Stimulated activated CD4-positive, alpha-beta T cell treated with anti-CD3 and anti-CD28 coated beads, TNF-alpha, amount 100 ng/mL, for 24 hours (primary cell): ENCODE measurements around the gene GOT2.
"Not testable (repeated sequence)": the region's sequence is repeated elsewhere in the genome, so short reads cannot be mapped to it uniquely, and the experiment has no call there.

Experiments used
- DNase-seq, 3 experiments: peaks; one replicate each; pipeline ENCODE4 v3.0.0-alpha.2; 2020; ENCODE audit warnings: low read depth in 3 of 3

The GOT2 gene

DNA sequence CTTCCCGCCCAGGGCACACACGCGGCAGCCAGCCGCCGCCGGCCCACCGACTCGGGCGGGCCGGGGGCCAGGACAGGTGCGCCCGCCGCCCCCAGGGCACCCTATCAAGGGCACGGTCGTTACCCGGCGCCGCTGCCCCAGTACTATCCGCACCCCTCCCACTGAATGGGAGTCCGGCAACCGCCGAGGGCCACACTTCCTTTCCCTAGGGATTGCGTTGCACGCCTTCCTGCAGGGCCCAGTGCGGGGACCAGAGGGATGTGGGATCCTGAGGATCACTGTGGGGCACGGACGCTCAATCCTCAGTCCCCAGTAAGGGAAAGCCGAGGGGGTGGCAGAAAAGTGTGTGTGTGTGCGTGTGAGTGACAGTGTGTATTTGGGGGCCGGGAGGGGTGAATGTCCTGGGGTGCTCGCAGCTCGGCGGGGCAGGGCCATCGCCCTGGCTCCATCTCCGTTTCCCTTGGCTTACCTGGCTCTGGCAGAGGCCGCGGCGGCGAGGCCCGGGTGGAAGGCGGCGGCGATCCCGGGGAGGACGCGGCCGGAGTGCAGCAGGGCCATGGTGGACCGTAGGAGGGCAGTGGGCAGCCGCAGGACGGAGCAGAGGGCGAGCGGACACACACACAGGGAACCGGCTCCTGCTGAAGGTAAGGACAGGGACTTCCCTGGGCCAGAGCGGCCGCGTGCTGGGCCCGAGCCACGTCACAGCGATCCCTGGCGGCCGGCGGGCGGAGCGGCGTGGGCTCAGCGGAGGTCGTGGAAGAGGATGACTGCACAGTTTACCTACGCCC is at the start of gene GOT2:
Gene GOT2 (minus strand): TSS at position 646 of the 788 bp plus-strand sequence. CDS start 88 bp downstream, at position 558.
- DNase-seq, result peak; percentile 57 to 82 (median 66)

DNA sequence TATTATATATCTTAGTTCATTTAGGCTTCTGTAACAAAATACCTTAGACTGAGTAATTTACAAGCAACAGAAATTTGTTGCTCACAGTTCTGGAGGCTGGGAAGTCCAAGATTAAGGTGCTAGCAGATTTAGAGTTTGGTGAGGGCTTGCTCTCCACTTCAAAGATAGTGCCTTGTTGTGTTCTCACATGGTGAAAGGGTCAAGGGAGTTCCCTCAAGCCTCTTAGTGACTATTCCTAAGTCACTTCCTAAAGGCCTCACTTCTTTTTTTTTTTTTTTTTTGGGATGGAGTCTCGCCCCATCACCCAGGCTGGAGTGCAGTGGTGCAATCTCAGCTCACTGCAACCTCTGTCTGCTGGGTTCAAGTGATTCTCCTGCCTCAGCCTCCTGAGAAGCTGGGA is 45.2 kb upstream of the GOT2 start:
- not testable (repeated sequence) for DNase-seq

DNA sequence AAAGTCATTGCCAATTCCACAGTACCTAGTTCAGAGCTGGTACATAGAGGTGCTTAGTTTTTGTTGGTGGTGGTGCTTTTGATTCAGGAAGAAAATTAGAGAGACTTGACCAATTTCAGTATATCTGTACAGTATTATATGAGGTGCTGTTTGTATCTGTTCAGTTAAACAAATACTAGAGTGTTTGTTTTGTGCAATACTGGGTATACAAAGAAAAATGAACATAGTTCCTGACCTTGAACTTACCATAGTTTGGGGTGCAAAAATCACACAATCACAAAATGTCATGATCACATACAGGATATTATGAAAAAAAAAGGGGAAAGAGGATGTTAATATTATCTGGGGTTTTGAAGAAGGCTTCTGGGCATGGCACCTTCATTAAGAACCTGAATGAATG is 39.8 kb upstream of the GOT2 start:
- DNase-seq, result no peak

DNA sequence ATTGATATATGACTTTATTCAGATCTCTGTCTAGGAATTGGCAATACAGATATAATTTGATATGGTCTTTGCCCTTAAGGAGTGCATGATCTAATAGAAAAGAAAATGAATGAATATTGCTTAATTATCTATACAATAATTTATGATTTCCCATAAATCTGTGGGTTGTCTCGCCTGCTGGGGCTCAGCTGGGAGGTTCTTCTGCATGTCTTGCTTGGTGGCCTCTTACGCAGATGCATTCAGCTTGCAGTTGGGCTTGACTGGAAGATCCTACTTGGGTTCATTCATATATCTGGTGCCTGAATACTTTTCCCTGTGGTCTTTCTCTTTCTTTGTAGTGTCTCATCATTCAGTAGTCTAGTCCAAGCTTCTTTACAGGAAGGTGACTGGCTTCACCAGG is 34.0 kb upstream of the GOT2 start:
- no peak for DNase-seq

DNA sequence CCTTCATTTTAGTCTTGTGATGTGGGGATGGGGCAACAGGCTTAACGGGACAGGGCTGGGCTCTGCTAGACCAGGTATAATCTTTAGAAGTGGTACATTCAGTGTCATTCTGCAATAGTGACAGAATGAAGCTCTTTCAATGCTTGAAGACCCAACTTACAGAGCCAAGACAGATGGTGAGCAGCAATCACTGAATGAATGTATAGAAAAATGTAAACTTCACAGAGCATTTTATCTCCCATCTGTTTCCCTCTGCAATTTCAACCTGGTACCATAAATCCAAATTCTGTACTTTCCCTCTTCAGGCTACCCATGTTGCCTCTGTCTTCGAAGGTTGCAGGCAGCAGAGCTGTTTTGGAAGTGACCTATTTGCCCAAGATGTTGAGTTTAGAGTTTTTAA is 33.5 kb upstream of the GOT2 start:
- no peak for DNase-seq

DNA sequence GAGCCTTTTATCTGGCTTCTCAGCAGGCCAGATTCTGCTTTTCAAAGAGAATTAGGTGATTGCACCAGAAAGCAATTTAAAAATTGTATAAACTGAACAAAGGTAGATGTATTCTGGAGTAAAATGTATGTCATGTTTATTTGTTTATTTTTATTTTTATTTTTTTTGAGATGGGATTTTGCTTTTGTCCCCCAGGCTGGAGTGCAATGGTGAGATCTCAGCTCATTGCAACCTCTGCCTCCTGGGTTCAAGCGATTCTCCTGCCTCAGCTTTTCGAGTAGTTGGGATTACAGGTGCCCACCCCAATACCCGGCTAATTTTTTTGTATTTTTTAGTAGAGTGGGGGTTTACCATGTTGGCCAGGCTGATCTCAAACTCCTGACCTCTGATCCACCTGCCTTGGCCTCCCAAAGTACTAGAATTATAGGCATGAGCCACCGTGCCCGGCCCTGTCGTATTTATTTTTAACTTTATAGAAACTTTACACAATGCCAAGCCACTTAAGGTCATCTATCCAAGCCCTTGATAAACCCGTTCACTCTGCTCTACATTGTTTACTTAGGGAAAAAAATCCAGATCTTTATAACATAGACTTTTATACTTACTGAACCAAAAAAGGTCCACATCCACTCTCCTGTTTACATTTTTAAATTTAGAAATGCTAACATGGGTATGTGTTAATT is 22.7 kb upstream of the GOT2 start:
- no peak for DNase-seq

DNA sequence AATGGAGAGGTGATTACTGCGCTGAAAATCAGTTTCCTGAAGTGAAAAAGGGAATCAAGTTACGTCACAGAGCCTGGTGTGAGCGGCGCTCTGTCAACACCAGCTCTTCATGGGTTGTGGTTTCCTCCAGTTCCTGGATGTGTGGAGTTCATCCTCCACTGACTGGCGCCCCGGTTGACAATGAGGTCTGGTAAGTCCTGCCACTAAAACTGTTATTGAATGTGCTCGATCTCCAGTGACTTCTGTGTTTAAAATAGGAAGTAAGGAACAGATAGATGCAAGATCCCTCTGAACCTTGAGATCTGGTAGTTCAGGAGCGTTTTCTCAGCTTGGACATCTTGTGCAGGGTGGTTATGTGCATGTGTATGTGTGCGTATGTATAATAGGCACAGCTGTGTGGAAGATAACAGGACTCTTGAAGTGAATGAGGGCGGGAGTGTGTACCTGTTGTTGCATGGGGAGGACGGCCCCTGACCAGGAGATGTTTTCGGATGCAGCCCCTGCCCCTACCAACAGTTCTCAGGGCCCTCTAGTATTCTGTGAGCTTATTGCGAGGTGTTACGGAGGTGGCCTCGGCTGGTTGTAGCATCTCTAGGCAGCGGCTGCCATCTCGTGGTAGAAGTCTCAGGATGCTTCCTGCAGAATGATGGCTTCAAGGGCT is 22.0 kb upstream of the GOT2 start:
- peak; percentile 46 to 75 (median 67) for DNase-seq

DNA sequence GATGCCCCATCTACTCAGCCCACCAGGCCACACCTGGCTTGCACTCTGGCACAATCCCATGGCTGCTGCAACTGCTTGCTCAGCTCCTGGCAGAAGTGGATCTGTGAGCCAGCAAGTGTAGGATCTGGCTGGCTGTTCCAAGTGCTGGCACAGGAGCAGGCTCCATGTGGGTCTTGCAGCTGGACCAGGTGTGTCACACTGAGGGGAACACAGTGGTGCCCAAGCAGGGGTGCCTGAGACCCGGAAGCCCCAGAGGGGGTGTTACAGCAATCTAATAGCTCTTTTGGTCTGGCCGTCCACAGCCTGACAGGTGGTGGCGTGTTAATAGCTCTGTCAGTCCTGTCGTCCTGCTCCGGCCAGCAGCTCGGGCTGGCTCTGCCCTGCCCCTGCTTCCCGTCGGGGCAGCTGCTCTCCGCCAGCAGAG is 19.6 kb upstream of the GOT2 start:
- no peak for DNase-seq

DNA sequence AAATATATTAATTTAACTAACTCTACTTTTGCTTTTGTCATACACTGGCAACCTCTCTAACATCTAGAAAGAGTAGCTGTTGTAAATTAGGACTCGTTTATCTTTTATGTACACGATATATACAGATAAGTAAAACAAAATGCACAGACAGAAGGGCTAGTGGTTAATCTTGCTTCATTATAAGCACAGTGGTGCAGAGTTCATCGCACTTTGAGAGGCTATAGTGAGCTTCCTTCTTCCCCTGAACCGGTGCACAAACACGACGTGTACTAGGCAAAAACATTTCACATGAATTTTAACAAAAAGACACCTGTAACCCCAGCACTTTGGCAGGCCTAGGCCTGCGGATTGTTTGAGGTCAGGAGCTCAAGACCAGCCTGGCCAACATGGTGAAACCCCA is 10.4 kb upstream of the GOT2 start:
- no peak for DNase-seq

DNA sequence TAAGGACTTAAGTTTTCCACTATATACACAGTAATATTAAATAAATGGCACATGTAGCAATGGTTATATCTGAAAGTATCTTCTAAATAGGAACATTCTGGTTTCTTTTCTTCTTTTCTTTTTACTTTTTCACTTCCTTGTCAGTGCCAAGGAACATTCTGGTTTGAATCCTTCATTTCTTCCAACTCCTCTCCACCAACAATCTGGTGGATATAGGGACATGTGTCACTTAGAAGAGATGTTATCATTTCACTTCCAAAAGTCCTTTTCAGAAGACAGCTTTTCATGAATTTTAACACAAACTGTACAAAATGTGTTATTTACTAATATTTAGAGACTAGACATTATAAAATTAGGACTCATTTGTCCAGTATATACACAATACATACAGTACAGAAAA is 7.9 kb upstream of the GOT2 start:
- no peak for DNase-seq

DNA sequence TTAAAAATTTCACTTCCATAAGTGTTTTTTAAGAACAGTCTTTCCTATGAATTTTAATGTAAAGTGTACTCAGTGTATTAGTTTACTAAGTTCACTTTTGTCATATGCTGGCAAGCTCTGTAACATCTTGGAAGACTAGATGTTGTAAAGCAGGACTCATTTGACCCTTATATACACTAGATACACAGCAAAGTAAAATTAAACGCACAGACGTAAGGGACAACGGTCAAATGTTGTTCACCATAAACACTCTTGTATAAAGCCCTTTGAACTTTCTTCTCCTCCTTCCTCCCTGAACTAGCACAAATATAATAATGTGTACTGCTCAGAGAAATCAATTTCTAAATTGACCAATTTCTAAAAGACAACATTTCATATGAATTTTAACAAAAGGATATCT is 7.0 kb upstream of the GOT2 start:
- DNase-seq, result no peak

DNA sequence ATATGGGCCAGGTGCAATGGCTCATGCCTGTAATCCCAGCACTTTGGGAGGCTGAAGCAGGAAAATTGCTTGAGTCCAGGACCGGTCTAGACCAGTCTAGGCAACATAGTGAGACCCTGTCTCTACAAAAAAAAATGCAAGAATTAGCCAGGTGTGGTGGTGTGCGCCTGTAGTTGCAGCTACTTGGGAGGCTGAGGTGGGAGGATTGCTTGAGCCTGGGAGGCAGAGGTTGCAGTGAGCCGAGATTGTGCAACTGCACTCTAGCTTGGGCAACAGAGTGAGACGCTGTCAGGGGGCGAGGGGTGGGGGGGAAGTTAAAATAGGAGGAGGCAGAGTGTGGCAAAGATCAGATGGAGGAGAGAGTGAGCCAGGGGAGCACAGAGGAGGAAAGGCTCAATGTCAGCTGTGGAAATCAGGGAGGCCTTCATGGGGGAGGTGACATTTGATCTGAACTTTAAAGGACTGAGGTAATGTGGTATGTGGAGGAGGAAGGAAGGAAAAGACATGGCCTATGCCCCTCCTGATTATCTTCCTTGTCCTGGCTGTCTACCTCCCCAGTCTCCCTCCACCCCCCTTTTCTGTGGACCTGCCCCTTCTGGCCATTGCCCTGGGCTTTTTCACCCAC is 4.7 kb upstream of the GOT2 start:
- DNase-seq, result no peak

DNA sequence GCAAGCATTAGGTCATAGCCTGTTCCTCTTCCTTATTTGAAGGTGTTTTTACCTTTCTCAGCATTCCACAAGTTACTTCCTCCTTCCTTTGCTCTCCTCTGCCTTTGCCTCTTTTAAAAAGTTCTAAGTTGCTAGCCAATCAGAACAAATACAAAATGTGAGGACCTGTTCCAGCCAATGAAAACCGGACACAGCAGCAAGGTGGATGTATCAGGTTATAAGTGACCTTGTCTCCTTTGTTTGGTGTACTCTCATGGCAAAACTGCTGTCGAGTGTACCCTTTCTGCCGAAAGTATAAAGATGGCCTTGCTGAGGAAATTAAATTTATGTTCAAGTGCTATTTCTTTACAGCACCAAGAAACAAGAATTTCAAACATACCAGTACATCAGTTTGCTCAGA is 2.2 kb upstream of the GOT2 start:
- not testable (repeated sequence) for DNase-seq

DNA sequence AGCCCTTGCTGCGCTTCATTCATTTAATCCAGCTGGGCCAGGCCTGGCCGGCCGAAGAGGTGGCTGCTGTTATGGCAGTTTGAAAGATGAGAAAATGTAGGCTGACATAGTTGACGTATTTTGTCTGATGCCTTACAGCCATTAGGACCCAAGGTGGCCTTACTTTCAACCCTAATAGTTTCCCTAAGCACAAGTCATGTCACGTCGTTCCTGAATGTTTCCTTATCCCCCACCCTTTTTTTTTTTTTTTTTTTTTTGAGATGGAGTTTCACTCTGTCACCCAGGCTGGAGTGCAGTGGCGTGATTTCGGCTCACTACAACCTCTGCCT is 307 bp upstream of the GOT2 start:
- DNase-seq, result no peak

DNA sequence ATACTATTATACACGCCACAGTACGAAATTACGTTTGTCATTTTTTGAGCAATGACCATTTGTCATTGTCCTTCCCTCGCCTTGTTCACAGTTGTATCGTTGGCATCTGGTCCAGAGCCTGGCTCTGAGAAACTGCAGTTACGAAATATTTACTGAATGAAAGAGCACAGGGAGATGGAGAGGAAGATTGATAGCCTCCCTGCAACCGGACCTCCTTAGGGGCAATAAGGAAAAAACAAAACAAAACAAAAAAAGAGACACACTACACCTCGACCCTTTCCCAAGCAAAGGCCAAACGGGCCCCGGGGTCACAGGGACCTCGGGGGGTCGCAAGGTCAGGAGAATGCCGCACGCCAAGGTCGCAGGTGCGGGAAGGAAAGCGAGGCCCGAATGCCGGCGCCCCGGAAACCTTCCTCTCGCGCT is 857 bp downstream of the GOT2 start:
- no peak for DNase-seq

DNA sequence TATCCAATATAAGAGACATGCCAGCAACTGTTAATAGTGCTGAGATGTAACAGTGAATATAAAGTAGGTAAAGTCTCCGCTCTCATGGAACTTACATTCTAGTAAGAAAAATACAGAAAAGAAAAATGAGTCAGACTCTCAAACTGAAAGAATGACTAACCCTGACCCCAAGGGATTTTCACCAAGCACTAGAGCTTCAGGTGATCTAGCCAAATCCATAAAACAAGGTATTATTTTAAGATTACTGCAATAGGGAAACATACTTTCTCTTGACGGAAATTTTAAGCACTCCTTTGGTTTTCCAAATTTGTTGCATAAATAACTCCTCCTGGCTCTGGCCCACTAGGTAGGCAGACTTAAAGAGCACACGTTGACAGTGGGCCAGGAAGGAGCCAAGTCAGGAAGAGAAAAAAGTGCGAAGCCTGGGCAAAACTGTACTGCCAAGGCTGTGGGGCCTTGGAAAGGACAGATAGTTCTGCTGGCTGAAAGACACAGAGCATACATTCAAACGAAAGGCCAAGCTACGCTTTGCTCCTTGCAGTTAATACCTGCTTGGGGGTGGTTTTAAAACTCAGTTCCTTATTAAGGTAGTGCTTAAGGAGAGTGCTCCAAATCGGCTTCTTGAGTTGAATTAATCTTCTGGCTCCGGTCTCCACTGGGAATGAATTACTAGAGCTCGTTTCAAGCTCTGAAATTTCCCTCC is 1.4 kb downstream of the GOT2 start:
- no peak for DNase-seq

DNA sequence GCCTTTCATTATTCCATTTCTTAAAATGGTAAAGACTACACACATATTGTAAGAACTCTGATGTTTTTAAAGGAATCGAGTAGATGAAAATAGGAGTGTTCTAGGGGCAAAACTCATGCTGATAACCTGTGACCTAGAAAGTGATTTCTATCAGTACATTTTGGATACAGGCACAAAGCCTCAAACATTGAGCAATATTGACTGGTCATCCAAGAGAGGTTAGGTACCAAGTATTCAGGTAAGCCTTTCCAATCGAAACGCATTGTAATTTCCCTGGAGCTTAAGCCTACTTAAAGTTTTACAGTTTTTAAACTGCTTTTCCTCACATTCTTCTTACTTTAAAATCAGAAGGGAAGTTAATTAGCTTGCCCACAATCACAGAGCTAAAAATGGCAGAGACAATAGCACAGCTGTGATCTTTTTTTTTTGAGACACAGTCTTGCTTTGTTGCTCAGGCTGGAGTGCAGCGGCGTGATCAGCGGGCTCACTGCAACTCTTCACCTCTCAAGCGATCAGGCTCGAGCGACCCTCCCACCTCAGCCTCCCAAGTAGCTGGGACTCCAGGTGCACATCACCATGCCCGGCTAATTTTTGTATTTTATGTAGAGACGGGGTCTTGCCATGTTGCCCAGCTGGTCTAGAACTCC is 3.3 kb downstream of the GOT2 start:
- DNase-seq, result no peak

DNA sequence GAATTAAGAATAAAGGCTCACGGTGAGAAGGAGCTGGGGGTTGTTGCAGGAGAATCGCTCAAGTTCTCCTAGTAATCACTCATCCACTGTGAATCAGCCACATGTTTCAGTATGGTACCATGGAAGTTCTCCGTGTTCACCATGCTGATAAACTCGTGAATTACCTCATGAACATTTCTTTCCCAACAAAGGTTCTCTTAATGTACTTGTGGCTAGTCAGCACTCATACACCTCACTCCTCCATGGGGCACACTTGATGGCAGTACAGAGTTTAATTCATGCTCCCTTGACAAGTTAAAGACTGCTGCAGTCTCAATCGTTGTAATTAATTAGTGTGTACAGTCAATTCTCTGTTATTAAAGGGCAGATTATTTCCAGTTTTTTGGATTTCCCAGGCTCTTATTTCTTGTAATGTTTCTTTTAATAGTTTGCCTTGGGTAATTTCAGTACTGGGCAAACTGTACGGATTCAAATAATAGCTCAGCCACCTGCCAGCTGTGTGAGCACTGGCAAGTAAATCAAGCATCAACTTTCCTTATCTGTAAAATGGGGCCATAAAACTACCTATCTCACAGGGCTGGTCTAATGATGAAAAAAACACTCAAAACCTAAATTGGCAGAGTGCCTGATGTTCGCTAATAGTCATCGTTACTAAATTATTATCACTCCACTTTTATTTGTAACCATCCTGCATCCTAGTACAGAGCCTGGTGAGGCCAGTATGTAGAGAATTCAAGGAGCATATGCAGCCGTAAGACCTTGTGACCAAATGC is 6.1 kb downstream of the GOT2 start:
- DNase-seq, result no peak

DNA sequence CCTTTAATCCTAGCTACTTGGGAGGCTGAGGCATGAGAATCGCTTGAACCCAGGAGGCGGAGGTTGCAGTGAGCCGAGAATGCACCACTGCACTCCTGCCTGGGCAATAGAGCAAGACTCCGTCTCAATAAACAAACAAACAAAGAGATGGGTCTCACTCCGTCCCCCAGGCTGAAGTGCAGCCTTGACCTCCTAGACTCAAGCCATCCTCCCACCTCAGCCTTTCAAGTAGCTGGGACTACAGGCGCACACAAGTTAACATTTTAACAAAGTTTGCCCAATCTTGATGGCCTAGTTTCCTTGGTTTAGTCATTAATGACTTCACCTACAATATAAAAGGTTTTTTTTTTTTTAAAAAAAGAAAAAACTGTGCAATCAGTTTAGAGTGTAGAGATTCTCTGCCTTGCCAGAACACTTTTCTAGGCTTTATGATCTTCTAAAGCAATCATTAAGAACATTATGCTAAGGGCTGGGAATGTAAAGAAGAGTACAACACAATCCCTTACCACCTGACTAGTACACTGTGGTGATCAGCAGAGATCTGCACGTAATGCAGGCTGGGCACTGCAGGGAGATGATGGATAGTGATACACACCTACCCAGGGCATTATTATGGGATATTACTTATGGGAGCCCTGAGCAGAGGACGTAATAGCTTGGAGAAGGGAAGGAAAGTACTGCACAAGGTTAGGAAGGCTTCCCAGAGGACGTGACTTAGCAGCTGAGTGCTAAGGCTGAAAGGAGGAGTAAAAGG is 6.9 kb downstream of the GOT2 start:
- DNase-seq, result no peak

DNA sequence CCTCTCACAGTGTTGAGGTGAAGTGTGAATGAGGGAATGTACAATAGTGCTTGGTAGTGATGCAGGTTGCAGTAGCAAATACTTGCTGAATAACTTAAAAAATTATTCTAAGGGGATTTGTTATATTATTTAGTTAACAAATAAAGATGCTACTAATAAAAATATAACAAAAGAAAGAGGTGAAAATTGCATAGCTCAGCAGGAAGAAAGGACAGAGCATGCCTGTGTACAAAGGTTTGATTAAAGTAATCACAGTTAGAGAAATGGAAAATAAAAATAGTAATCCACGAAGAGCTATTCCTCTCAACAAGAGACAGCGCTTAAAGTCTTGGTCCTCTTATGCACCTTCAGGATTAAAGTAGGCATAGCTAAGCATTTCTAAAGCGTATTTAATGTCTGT is 11.0 kb downstream of the GOT2 start:
- no peak for DNase-seq
